Erythroblast (primary cell): ENCODE measurements around the gene DTHD1.

Experiments used
- GATA1 ChIP-seq: IDR thresholded peaks from 2 replicates; pipeline ENCODE4 v1.6.1; 2011; ENCODE audit warnings: low read depth, mild to moderate bottlenecking, control low read depth, low read length, moderate library complexity
- POLR2A ChIP-seq: IDR thresholded peaks from 2 replicates; pipeline ENCODE4 v1.6.1; 2011; ENCODE audit warnings: mild to moderate bottlenecking, low read length

DNA sequence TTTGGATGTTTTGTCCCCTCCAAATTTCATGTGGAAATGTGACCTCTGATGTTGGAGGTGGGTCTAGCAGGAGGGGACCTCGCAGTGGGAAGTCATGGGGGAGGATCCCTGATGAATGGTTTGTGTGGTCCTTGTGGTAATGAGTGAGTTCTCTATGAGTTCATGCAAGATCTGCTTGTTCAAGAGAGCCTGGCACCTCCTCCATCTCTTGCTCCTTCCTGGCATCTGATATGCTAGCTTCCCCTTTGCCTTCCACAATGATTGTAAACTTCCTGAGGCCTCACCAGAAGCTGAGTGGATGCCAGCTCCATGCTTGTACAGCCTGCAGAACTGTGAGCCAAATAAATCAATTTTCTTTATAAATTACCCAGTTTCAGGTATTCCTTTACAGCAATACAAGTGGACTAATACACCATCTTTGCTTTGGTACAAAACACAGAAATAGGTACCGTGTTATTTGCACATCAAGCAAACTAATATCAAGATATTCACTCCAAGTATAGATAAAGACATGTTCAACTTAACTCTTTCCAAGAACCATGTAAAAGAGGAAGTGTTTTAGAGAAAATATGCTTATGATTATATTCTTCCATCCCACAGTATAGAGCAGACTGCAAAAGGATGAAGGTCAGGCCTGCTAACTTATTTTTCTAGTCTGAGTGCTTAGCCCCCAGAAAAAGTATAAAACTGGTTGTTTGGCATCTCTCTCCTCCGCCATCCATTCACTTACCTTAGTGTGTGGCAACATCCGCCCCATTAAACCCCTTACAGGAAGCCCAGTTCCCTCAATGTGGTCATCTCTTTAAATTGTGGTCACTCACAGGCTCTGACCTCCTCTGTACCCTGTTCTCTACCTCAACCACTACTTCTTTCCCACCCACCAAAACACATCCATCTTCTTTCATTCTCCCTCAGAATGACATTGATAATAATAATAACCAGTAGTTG, 43.8 kb upstream of the DTHD1 start:
- TF ChIP-seq POLR2A (no peak), GATA1 (no peak)
